Thymus (tissue), 11 donors: ENCODE results near the gene ZSWIM2. TPM values are rescaled to one million over a fixed set of nuclear protein-coding genes. Genes with fewer than 3 reads are reported as not detected.

Experiments
- DNase-seq, 9 donors: peaks; one replicate each; pipeline ENCODE4 v3.0.0-alpha.2; 2013; ENCODE audit warnings: low spot score in 9 of 9, low read depth in 6 of 9, missing footprints in 1 of 9
- H3K27ac ChIP-seq, 2 donors: one replicate each; pipeline ENCODE4 v1.5.1; 2013; ENCODE audit warnings: control low read depth in 1 of 2, low read depth in 1 of 2, low read length in 1 of 2, mild to moderate bottlenecking in 1 of 2, moderate library complexity in 1 of 2
- H3K27me3 ChIP-seq, 2 donors: one replicate each; pipeline ENCODE4 v1.5.1; 2013; ENCODE audit warnings: low read length in 1 of 2; ENCODE audit not compliant: control insufficient read depth in 2 of 2, insufficient read depth in 1 of 2
- H3K36me3 ChIP-seq, 2 donors: one replicate each; pipeline ENCODE4 v1.5.1; 2013; ENCODE audit warnings: low read length in 1 of 2, mild to moderate bottlenecking in 1 of 2, moderate library complexity in 1 of 2; ENCODE audit not compliant: control insufficient read depth in 2 of 2, insufficient read depth in 2 of 2
- H3K4me1 ChIP-seq, 2 donors: one replicate each; pipeline ENCODE4 v1.5.1; 2013; ENCODE audit warnings: low read length in 2 of 2; ENCODE audit not compliant: control insufficient read depth in 2 of 2, insufficient read depth in 2 of 2
- H3K4me3 ChIP-seq, 2 donors: one replicate each; pipeline ENCODE4 v1.5.1; 2013; ENCODE audit warnings: low read length in 2 of 2, control low read depth in 1 of 2, mild to moderate bottlenecking in 1 of 2
- H3K9me3 ChIP-seq, 2 donors: one replicate each; pipeline ENCODE4 v1.5.1; 2013; ENCODE audit warnings: low read length in 1 of 2, mild to moderate bottlenecking in 1 of 2; ENCODE audit not compliant: control insufficient read depth in 2 of 2, insufficient read depth in 1 of 2
- WGBS: extraction: QIAGEN DNeasy Blood & Tissue Kit; methylation state at CpG from one replicate; pipeline ENCODE4 v1.1.7; 2013; 5-methylcytosine and 5-hydroxymethylcytosine counted together
- polyA plus RNA-seq: library from polyadenylated mRNA; stranded (reverse); fragments of 200-250 nt; gene quantifications from one replicate; pipeline ENCODE4 v1.2.3, GENCODE V29; 2013
- total RNA-seq: library from RNA; stranded (reverse); fragments of 120-200 nt; gene quantifications from one replicate; pipeline ENCODE4 v1.2.4, GENCODE V29; 2013
- donor health status: healthy.

Gene ZSWIM2
- total and polyA plus RNA-seq, 2 donors = not detected

DNA sequence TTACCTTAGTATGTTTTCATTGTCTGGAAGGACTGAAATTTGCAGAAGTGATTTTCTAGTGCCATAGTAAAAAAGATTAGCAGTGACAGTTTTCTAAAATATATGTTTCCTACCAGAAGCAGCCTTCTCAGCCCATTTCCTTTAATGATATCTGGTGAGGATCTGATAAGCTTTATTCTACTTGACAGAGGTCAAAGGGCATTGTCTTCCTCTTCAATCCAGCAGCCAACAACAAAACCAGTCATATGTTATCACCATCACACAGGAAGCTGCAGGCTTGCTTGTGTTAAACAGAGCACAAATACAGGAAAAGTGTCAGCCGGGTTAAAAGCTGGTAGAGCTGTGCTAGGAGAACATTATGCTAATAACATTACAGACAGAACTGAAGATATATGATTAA lies 35.6 kb upstream of the ZSWIM2 start:
- H3K4me1 ChIP-seq = no peaks in the 10 kb centered on the region
- H3K27ac ChIP-seq = no peak overlapping the region
- no peaks in the 10 kb centered on the region for H3K36me3 ChIP-seq
- DNase-seq = peak in 2 of 9 donors; percentile 2 to 8
- no peaks in the 10 kb centered on the region for H3K9me3 ChIP-seq
- no peaks in the 10 kb centered on the region for H3K27me3 ChIP-seq
- WGBS = 11% methylated on average over 1 of the region's 1 CpG
- H3K4me3 ChIP-seq = no peak overlapping the region

DNA sequence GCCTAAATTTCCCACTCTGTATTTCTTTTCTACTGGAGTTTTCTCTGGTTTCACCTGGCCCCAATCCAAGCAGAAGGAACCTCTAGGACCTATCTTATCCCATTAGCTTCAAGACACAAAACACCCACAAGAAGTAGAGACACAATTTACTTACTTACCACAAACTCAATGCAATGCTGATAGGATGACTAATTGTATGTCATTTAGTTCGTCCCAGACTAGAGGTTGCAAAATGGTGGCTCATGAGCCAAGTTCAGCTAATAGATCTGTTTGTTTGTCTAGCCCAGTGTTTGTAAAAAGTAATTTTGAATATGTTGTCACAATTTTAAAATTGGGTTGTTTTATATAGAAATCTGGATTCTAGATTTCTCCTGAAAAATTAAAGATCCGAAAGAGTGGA lies 34.7 kb upstream of the ZSWIM2 start:
- Histone ChIP-seq H3K27ac (no peak overlapping the region), H3K4me3 (no peak overlapping the region), H3K9me3 (no peaks in the 10 kb centered on the region), H3K27me3 (no peaks in the 10 kb centered on the region), H3K36me3 (no peaks in the 10 kb centered on the region), H3K4me1 (no peaks in the 10 kb centered on the region)
- WGBS = 95% methylated on average over 2 of the region's 2 CpGs
- DNase-seq = no peak

DNA sequence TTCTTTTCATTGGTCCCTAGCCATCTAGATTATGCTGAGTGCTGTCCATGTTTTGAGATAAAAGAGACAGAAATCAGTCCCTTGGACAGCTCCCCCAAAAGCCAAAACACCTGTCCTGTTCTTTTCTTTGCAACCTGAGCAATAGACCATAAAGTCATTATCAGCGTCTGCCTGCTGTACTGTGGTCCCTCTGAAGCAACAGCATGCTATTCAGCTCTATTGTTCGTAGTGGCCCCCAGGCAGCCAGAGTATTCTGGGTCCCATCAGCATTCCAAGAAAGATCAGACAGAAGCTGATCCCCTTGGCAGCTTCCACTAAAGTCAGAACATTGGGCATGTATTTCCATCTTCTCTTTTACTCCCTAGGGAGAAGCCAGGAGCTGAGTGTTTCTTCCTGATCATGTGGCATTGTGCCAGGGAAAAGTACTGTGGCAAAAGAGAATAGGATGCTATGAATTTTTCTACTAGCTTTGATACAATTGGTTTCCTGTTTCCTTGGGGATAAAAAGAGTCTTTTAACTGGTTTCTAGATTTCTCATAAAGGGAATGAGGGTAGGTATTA lies 33.6 kb upstream of the ZSWIM2 start:
- no peaks in the 10 kb centered on the region for H3K4me1 ChIP-seq
- no peaks in the 10 kb centered on the region for H3K9me3 ChIP-seq
- H3K27ac ChIP-seq = no peak overlapping the region
- no peaks in the 10 kb centered on the region for H3K27me3 ChIP-seq
- no peak for DNase-seq
- no peak overlapping the region for H3K4me3 ChIP-seq
- WGBS = 90% methylated on average over 2 of the region's 2 CpGs
- H3K36me3 ChIP-seq = no peaks in the 10 kb centered on the region

DNA sequence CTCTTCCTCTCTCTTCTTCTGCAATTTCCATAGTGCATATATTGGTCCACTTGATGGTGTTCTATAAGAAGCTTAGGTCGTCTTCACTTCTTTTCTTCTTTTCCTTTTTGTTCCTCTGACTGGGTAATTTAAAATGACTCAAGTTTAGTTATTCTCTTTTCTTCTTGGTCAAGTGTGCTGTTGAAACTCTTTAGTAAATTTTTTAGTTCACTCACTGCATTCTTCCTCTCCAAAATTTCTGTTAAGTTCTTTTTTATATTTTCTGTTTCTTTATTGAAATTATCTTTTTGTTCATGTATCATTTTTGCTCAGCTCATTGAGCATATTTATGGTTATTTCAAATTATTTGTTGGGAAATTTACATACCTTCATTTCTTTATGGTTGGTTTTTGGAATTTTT lies 32.7 kb upstream of the ZSWIM2 start:
- H3K4me1 ChIP-seq = no peaks in the 10 kb centered on the region
- H3K27ac ChIP-seq = no peak overlapping the region
- no peaks in the 10 kb centered on the region for H3K27me3 ChIP-seq
- H3K9me3 ChIP-seq = no peaks in the 10 kb centered on the region
- H3K4me3 ChIP-seq = no peak overlapping the region
- WGBS = 96% methylated on average over 1 of the region's 1 CpG
- no peaks in the 10 kb centered on the region for H3K36me3 ChIP-seq
- DNase-seq = no peak

DNA sequence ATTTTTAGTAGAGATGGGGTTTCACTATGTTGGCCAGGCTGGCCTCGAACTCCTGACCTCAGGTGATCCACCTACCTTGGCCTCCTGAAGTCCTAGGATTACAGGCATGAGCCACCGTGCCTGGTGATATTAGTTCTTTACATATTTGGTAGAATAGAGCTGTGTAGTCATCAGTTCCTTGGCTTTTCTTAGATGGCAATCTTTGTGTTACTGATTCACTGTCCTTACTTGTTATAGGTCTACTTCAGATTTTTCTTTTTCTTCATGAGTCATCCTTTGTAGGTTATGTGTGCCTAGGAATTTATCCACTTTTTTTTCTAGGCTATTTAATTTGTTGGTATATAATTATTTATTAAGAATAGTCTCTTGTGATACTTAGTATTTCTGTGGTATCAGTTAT lies 30.3 kb upstream of the ZSWIM2 start:
- Histone ChIP-seq H3K27ac (no peak overlapping the region), H3K4me1 (no peaks in the 10 kb centered on the region), H3K4me3 (no peak overlapping the region), H3K9me3 (no peaks in the 10 kb centered on the region), H3K27me3 (no peaks in the 10 kb centered on the region), H3K36me3 (no peaks in the 10 kb centered on the region)
- 93% methylated on average over 2 of the region's 2 CpGs for WGBS
- DNase-seq = no peak

DNA sequence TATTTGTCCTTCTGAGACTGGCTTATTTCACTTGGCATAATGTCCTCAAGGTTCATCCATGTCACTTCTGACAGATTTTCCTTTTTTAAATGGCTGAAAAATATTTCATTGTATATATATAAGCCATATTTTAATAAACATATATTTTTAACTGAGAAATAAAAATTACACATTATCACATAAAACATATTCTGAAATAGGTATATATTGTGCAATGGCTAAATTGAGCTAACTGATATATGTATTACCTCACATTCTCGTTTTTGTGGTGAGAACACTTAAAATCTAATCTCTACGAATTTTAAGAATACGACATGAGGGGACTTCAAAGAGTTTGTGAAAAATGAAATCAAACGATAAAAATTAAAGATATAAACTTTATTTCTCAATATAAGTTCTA lies 25.7 kb upstream of the ZSWIM2 start:
- Histone ChIP-seq H3K27ac (no peak overlapping the region), H3K27me3 (no peaks in the 10 kb centered on the region), H3K4me3 (no peak overlapping the region), H3K4me1 (no peaks in the 10 kb centered on the region), H3K9me3 (no peaks in the 10 kb centered on the region), H3K36me3 (no peaks in the 10 kb centered on the region)
- DNase-seq = no peak
- WGBS = 94% methylated on average over 4 of the region's 4 CpGs

DNA sequence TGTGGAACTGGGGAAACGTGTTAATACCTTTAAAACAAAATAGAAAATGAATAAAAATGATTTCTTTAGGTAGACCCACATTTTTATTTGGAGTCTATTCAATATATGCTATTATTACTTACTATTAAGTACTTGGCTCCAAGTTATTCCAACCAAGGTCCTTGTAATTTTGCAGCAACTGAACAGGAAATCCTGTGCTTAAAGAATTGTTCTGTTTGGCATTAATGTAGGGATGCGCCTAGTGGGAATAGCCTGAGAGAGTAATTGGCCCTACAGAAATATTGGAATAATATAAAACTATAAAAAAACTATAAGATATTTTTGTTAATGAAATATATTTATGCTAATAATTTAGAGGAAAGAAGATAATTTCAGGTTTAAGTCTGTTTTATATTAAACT lies 22.9 kb upstream of the ZSWIM2 start:
- Histone ChIP-seq H3K4me3 (no peak overlapping the region), H3K27ac (no peak overlapping the region), H3K36me3 (no peaks in the 10 kb centered on the region), H3K4me1 (no peaks in the 10 kb centered on the region), H3K27me3 (no peaks in the 10 kb centered on the region), H3K9me3 (no peaks in the 10 kb centered on the region)
- DNase-seq = no peak
- WGBS = 92% methylated on average over 2 of the region's 2 CpGs

DNA sequence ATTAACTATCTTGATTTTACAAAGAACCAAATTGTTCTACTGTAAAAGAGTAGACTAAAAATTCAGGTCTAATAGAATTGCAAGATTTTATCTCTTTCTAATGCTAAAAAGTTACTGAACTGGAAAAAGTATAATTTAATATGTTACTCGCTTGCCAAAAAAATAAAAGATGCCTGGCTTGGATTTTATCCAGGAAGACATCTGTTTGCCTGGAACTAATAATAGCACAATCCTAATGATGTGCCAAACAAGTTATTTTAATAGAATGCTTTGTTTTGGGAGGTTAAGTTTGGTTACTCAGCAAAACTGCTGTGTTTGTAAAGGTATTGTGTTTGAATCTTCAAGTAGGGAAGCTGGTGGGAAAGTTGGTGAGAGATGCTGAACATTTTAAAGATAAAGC lies 19.4 kb upstream of the ZSWIM2 start:
- Histone ChIP-seq H3K4me3 (no peak overlapping the region), H3K27me3 (no peaks in the 10 kb centered on the region), H3K36me3 (no peaks in the 10 kb centered on the region), H3K9me3 (no peaks in the 10 kb centered on the region), H3K27ac (no peak overlapping the region), H3K4me1 (no peaks in the 10 kb centered on the region)
- no peak for DNase-seq
- 89% methylated on average over 1 of the region's 1 CpG for WGBS

DNA sequence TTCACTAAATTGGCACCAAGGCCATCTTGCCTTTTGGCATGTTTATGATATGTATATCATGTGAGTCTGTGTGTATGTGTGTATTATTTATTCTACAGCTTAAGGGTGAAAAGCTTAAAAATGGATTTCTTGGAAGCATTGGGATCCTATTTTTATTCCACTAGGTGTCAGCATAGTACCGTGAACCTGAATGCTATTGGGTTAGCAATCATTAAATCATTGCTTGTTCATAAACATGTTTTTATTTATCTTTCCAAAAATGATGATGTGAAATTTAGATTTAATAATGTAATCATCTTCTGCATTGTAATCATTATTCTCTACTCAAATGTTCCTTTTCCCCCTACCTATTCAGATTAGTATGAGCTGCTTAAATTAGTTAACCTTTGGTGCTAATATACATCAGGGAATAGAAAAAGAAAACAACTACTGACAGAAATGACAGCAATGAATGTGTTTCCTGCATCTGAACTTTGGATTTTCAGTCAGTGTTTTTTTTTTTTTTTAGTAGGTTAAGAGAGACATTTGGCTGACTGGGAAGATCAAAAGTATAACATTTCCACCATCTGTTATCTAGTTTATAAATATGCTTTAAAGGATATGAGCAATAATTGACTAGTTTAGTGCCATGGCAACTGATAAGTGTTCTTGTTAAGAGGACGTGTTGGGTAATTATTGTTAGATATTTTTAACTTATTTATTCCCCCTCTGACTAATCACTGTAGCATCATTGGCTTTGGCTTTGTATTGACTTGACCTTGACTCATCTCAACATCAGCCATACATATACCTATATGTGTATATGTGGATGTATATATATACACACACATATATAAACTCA lies 14.1 kb upstream of the ZSWIM2 start:
- H3K4me1 ChIP-seq = no peaks in the 10 kb centered on the region
- H3K4me3 ChIP-seq = no peak overlapping the region
- no peaks in the 10 kb centered on the region for H3K36me3 ChIP-seq
- WGBS = 17% methylated on average over 2 of the region's 2 CpGs
- peak in 2 of 9 donors; percentile 10 to 28 for DNase-seq
- H3K9me3 ChIP-seq = no peaks in the 10 kb centered on the region
- no peaks in the 10 kb centered on the region for H3K27me3 ChIP-seq
- H3K27ac ChIP-seq = no peak overlapping the region
